Thyroid gland (tissue), 4 donors: ENCODE measurements around the gene WDR87.

Experiments
- CTCF ChIP-seq, 6 experiments: fragments of 200-600 bp in 3 of 6; fragments of 450-650 bp in 3 of 6; sonication (generic) in 3 of 6; IDR thresholded peaks; one replicate each; pipeline ENCODE4 v1.5.1; 2016 to 2019; ENCODE audit warnings: antibody characterized with exemption in 6 of 6, mild to moderate bottlenecking in 2 of 6, inconsistent platforms in 1 of 6, moderate library complexity in 1 of 6
- POLR2A ChIP-seq, 2 donors: fragments of 450-650 bp; IDR thresholded peaks; one replicate each; pipeline ENCODE4 v1.6.1; 2017; ENCODE audit warnings: antibody characterized with exemption in 2 of 2, mild to moderate bottlenecking in 2 of 2, moderate library complexity in 1 of 2

DNA sequence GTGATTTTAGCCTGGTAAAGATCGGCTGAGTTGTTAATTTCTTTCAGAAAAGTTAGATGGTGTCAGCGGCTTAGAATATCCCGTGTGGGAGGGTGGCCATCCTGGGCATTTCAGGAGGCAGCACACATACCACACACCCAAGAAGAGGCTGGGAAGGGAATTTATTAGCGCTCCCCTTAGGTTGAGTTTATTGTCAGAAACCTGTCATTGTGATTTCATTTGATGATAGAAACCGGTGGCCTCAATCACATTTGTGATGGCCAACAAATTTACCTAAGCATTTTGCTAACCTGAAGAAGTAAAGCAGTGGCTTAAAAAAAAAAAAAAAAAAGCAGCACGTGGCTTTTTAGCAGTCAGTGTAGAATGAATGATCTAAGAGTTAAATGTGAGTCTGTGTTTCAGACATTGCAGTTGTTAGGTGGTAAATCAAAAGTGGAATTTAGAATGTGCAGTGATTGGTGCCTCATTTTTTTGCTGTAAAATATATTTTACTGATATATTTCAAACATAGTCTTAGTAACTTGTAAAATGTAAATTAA is 3.3 kb upstream of the WDR87 start:
- TF ChIP-seq CTCF (IDR thresholded peaks at IDR 0.05) (no peak), POLR2A (IDR thresholded peaks at IDR 0.05) (no peak)
